Endothelial cell of umbilical vein (primary cell): ENCODE results near the gene NUP214. TPM values are rescaled to one million over a fixed set of nuclear protein-coding genes. Genes with fewer than 3 reads are reported as not detected.

ENCODE experiments used
- BruUV-seq: library from RNA; stranded (reverse); fragments of 400-500 nt; replicated peaks from 2 replicates; lab custom pipeline; 2021; lab: Mats Ljungman, UMichigan
- CTCF ChIA-PET: fragments of 300-600, 350-600 bp; sonication (Branson Sonifier 250); formaldehyde crosslinking; loops from one replicate; lab custom pipeline; 2021; ENCODE audit warnings: antibody characterized with exemption, inconsistent platforms; lab: Charles Lee
- POLR2A ChIA-PET: fragments of 300-600, 350-600 bp; sonication (Branson Sonifier 250); formaldehyde crosslinking; loops from one replicate; lab custom pipeline; 2021; ENCODE audit warnings: antibody characterized with exemption, inconsistent platforms; lab: Charles Lee
- DNase-seq: peaks from one replicate; pipeline ENCODE4 v3.0.0-alpha.2; 2011; ENCODE audit warnings: low read depth, low spot score
- FAIRE-seq: peaks from 2 replicates; lab custom pipeline; 2011; peaks lifted over from hg19 to GRCh38; lab: Jason Lieb, UNC
- H2AFZ ChIP-seq: 2 replicates; pipeline ENCODE4 v1.6.0; 2012; ENCODE audit warnings: low read depth, low read length, control low read depth, inconsistent platforms
- H3K27ac ChIP-seq: 2 replicates; pipeline ENCODE4 v1.5.1; 2011; ENCODE audit warnings: low read depth, mild to moderate bottlenecking, control low read depth, low read length, moderate library complexity; ENCODE audit not compliant: insufficient read depth
- H3K27me3 ChIP-seq, 2 experiments: 2 replicates each; pipeline versions ENCODE4 v1.6.0 to v1.6.1; 2011; ENCODE audit warnings: low read length in 2 of 2, mixed read lengths in 1 of 2; ENCODE audit not compliant: control insufficient read depth in 2 of 2, insufficient read depth in 2 of 2
- H3K36me3 ChIP-seq, 2 experiments: 2 replicates in 1 of 2; 3 replicates in 1 of 2; pipeline ENCODE4 v1.5.1; 2011; ENCODE audit warnings: low read length in 2 of 2, mild to moderate bottlenecking in 1 of 2, moderate library complexity in 1 of 2; ENCODE audit not compliant: control insufficient read depth in 2 of 2, insufficient read depth in 2 of 2; ENCODE audit errors: extremely low read depth in 1 of 2
- H3K4me1 ChIP-seq: 3 replicates; pipeline ENCODE4 v1.5.1; 2011; ENCODE audit warnings: mild to moderate bottlenecking, low read length; ENCODE audit not compliant: control insufficient read depth, insufficient read depth; ENCODE audit errors: extremely low read depth
- H3K4me2 ChIP-seq: 2 replicates; pipeline ENCODE4 v1.6.1; 2011; ENCODE audit warnings: low read length, control low read depth, mixed read lengths; ENCODE audit not compliant: insufficient read depth
- H3K4me3 ChIP-seq, 3 experiments: fragments of 200-600 bp in 1 of 3; sonication (generic), shearing (Covaris generic) in 1 of 3; replicated peaks in 1 of 3; 2 replicates each; pipeline ENCODE4 v1.5.1; 2011 to 2016; ENCODE audit warnings: control low read depth in 3 of 3, low read length in 3 of 3, mild to moderate bottlenecking in 2 of 3, inconsistent platforms in 1 of 3, low read depth in 1 of 3, moderate library complexity in 1 of 3; ENCODE audit not compliant: insufficient read depth in 1 of 3
- H3K79me2 ChIP-seq: 2 replicates; pipeline ENCODE4 v1.6.0; 2012; ENCODE audit warnings: low read length, inconsistent platforms; ENCODE audit not compliant: control insufficient read depth, insufficient read depth
- H3K9ac ChIP-seq: replicated peaks from 2 replicates; pipeline ENCODE3; 2011; ENCODE audit warnings: low read length, control low read depth; ENCODE audit not compliant: insufficient read depth; ENCODE audit errors: extremely low read depth
- H3K9me1 ChIP-seq: replicated peaks from 3 replicates; pipeline ENCODE4 v1.6.0; 2011; ENCODE audit warnings: mild to moderate bottlenecking, low read length; ENCODE audit not compliant: control insufficient read depth, insufficient read depth; ENCODE audit errors: extremely low read depth
- H3K9me3 ChIP-seq: replicated peaks from 2 replicates; pipeline ENCODE4 v1.5.1; 2012; ENCODE audit warnings: low read length, inconsistent platforms; ENCODE audit not compliant: control insufficient read depth, insufficient read depth
- H4K20me1 ChIP-seq: replicated peaks from 2 replicates; pipeline ENCODE3; 2011; ENCODE audit warnings: mild to moderate bottlenecking, low read length; ENCODE audit not compliant: control insufficient read depth, insufficient read depth; ENCODE audit errors: extremely low read depth
- EZH2 ChIP-seq: IDR thresholded peaks from 2 replicates; pipeline ENCODE4 v1.6.1; 2012; ENCODE audit warnings: borderline replicate concordance, low read depth, mild to moderate bottlenecking, moderate library complexity, low read length, inconsistent platforms; ENCODE audit not compliant: severe bottlenecking
- GATA2 ChIP-seq: IDR thresholded peaks from 2 replicates; pipeline ENCODE4 v1.7.0; 2011; ENCODE audit warnings: low read depth, mild to moderate bottlenecking, moderate library complexity, mixed read lengths, low read length; ENCODE audit not compliant: insufficient read length, insufficient read depth
- POLR2A ChIP-seq: IDR thresholded peaks from 2 replicates; pipeline ENCODE4 v1.6.1; 2012; ENCODE audit warnings: low read depth, mild to moderate bottlenecking, control low read depth, low read length
- POLR2AphosphoS5 ChIP-seq: IDR thresholded peaks from 2 replicates; pipeline ENCODE4 v1.6.1; 2012; ENCODE audit warnings: low read depth, mild to moderate bottlenecking, control low read depth, low read length, moderate library complexity; ENCODE audit not compliant: insufficient read depth
- dilution Hi-C: fragments of 300-500 bp; cut with MboI; formaldehyde crosslinking; loops from one replicate; pipeline ENCODE4 v1.15.0; 2019; ENCODE audit warnings: low sequenced_read_pairs; ENCODE audit not compliant: extremely low pct_ligation_motif_present
- intact Hi-C: fragments of 100-400 bp; cut with micrococcal nuclease; formaldehyde crosslinking; loops from one replicate; pipeline ENCODE4 v1.10.0; 2022
- polyA plus RNA-seq, 4 experiments: library from polyadenylated mRNA; depleted of rRNA in 3 of 4; stranded (reverse) in 3 of 4; unstranded in 1 of 4; fragments of >200 nt; gene quantifications; 2 replicates each; pipeline versions ENCODE4 v1.2.1 to v1.2.3, GENCODE V29; 2011 to 2012; ENCODE audit warnings: missing spikeins in 1 of 4
- total RNA-seq: library from RNA; stranded (reverse); gene quantifications from 2 replicates; pipeline ENCODE4 v1.2.3, GENCODE V29; 2021
- TF ChIP-seq, protein P1 (sequence below), 2 donors: IDR thresholded peaks; 1 replicate in 1 of 2; 2 replicates in 1 of 2; pipeline ENCODE4 v1.5.1; 2011; ENCODE audit warnings: low read length in 2 of 2, mild to moderate bottlenecking in 2 of 2, moderate library complexity in 2 of 2, control low read depth in 1 of 2, inconsistent platforms in 1 of 2, low read depth in 1 of 2; ENCODE audit not compliant: insufficient read depth in 1 of 2; ENCODE audit errors: extremely low read depth in 1 of 2
- TF ChIP-seq, protein P2 (sequence below): IDR thresholded peaks from 2 replicates; pipeline ENCODE4 v1.6.1; 2011; ENCODE audit not compliant: insufficient read depth, insufficient read length

NUP214 gene
- total and polyA plus RNA-seq, 2 donors (not counting 3 experiments of a cell fraction or from before 2014, with no cell fraction given), result 28.7 to 65.9 TPM

DNA sequence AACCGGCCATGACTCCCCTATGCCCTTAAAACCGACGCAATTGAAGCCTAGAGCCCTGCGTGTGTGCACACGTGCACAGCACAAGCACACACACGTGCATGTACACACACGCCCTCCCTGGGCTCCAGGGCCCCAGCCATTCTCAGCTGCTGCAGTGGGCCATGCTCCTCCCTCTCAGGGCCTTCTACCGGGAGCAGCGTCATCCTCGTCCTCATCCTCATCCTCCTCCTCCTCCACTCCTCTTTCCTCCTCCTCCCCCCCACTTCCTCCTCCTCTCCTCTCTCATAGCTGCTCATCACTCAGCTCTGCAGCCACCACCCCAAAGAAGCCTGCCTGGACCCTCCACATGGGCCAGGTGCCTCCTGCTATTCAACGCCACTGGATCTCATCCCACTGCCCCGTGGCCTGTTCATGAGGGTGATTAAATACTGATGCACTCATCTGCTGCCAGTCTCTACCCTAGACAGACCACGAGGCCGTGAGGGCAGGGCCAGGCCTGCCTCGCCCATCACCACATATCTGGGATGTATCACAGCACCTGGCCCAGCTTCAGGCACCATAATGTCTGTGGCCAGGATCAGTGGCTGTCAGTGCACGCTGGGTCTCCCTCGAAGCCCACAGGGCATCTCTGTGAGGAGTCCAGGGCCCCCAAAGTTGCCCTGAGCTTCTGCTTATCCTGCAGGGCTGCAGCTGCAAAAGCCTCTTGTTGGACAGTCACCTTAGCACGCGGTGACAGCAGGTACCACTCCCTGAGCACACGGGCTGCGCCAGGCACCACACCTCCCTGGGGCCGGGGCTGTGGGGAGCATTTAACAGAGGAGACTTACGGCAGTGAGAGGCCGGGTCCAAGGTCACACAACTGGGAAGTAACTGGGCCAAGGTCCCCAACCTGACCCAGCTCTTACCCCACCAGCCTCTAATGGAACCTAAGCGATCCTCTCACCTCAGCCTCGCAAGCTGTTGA, 141.2 kb downstream of the NUP214 start:
- Histone ChIP-seq H3K9ac (no peak overlapping the region), H2AFZ (no peak overlapping the region), H3K9me1 (no peaks in the 10 kb centered on the region), H3K4me3 (no peak overlapping the region), H4K20me1 (no peaks in the 10 kb centered on the region), H3K36me3 (peaks cover 0 to 17% of the 10 kb centered on the region in 2 experiments), H3K27me3 (no peaks in the 10 kb centered on the region), H3K9me3 (no peaks in the 10 kb centered on the region), H3K27ac (no peak overlapping the region), H3K4me2 (no peak overlapping the region), H3K79me2 (peaks cover 12% of the 10 kb centered on the region), H3K4me1 (peaks cover 23% of the 10 kb centered on the region)
- intact Hi-C loops, result no loop called here
- dilution Hi-C loops, result no loop called here
- ChIA-PET CTCF (no interaction called here), POLR2A (interaction anchor here (0.9 kb wide), 1 partner anchor 10 kb away, joined by 3 read pairs; no protein-coding TSS in a partner anchor)
- DNase-seq (no peak), FAIRE-seq (no peak)
- no peak for TF ChIP-seq POLR2A
- TF ChIP-seq EZH2, result no peak
- TF ChIP-seq, protein P1, sequence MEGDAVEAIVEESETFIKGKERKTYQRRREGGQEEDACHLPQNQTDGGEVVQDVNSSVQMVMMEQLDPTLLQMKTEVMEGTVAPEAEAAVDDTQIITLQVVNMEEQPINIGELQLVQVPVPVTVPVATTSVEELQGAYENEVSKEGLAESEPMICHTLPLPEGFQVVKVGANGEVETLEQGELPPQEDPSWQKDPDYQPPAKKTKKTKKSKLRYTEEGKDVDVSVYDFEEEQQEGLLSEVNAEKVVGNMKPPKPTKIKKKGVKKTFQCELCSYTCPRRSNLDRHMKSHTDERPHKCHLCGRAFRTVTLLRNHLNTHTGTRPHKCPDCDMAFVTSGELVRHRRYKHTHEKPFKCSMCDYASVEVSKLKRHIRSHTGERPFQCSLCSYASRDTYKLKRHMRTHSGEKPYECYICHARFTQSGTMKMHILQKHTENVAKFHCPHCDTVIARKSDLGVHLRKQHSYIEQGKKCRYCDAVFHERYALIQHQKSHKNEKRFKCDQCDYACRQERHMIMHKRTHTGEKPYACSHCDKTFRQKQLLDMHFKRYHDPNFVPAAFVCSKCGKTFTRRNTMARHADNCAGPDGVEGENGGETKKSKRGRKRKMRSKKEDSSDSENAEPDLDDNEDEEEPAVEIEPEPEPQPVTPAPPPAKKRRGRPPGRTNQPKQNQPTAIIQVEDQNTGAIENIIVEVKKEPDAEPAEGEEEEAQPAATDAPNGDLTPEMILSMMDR (IDR thresholded peaks at IDR 0.05; ENCODE audit: extremely low read depth in 1 of 2, insufficient read depth in 1 of 2, low read depth in 1 of 2, low read length in 2 of 2), result no peak
- no peak for TF ChIP-seq GATA2
- TF ChIP-seq POLR2AphosphoS5, result no peak
- TF ChIP-seq, protein P2, sequence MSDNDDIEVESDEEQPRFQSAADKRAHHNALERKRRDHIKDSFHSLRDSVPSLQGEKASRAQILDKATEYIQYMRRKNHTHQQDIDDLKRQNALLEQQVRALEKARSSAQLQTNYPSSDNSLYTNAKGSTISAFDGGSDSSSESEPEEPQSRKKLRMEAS, result no peak
- no TSS peak for BruUV-seq
